Fibroblast of upper back skin (primary cell): ENCODE data around the gene PRRT2.
A peak's percentile ranks its signal among the peaks of the same experiment; 100 is the strongest.
"Not testable (repeated sequence)": the region's sequence is repeated elsewhere in the genome, so short reads cannot be mapped to it uniquely, and the experiment has no call there.

Experiments
- DNase-seq: peaks from one replicate; pipeline ENCODE4 v3.0.0-alpha.2; 2013

PRRT2 gene

DNA sequence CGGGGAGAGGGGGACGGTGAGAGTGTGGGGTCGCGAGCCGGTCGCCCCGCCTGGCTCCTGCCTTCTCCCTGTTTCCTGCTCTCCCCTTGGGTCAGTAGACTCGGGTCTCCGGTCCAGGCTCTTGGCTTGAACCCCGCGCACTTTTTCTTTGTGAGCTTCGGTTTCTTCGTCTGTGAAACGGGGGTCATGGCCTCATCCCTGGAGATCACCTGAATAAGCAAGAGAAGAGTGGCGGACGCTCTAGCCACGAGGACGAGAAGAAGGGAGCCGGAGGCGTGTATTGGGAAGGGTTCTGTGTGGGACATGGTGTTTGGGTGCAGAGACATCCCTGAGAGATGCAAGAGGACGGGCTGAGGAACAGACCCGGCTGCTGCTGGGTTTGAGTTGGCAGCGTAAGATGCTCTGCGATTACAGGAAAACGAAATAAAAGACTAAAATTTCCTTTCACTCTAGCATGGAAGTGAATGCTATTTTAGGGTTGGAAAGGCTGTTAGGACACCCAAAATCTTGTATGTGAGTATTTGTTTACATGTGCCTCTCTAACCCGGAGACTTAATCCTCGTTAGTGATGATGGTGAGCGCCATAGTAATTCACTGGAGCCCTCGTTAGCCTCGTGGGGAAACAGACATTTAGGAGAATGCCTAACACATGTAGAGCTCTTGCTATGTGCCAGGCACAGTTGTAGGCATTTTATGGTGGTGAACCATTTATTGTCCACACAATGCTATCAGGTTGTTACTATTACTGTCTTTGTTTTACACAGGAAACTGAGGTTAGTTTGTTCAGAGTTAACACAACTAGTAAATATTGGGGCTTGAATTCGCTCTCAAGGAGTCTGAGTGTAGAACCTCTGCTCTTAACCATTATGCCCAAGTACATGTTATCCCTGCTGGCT lies 20.8 kb upstream of the PRRT2 start:
- no peak for DNase-seq

- DNase-seq: no peak
Observed at GRCh38 chr16:29791845-29792807, 19.9 kb upstream of the PRRT2 start.

DNA sequence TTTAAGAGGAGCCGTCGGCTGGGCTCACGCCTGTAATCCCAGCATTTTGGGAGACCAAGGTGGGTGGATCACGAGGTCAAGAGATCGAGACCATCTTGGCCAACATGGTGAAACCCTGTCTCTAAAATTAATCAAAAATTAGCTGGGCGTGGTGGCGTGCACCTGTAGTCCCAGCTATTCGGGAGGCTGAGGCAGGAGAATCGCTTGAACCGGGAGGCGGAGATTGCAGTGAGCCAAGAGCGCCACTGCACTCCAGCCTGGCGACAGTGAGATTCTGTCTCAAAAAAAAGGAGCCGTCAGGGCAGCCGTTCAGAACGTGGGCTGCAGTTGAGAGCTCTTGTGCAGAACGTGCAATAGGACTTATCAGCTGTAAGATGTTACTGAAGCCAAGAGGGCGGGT lies 18.8 kb upstream of the PRRT2 start:
- not testable (repeated sequence) for DNase-seq

GRCh38 chr16:29794231-29794710 lies 17.7 kb upstream of the PRRT2 start:
- no peak for DNase-seq

- no peak for DNase-seq
Observed at GRCh38 chr16:29802416-29802935, 9.5 kb upstream of the PRRT2 start.

DNA sequence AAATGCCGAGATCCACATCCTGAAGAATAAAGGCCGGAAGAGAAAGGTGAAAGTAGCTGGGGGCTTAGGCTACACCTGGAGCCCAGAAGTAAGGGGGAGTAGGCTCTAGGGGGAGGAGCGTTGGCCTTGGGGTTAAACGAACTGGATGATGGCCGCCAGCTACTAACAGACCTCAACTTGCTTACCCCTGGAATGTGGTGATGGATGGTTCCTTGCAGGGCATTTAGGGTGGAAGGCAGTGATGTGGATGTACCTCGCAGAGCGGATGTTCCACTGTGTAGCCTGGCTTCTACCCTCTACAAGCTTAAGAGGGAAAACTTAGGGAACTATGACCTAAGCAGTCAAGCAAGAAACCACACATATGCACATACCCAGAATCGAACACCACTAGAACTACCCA lies 8.0 kb upstream of the PRRT2 start:
- no peak for DNase-seq

- no peak for DNase-seq
Observed at GRCh38 chr16:29804455-29805231, 7.3 kb upstream of the PRRT2 start.

GRCh38 chr16:29805232-29806098 lies 6.5 kb upstream of the PRRT2 start:
- peak; percentile 97 for DNase-seq

GRCh38 chr16:29806099-29806579 lies 5.9 kb upstream of the PRRT2 start, which contains the start of gene MAZ:
Gene MAZ, plus strand, starts transcription at chr16:29806529. Its CDS starts 173 bp downstream, at chr16:29806702.
- peak; percentile 94 for DNase-seq

DNA sequence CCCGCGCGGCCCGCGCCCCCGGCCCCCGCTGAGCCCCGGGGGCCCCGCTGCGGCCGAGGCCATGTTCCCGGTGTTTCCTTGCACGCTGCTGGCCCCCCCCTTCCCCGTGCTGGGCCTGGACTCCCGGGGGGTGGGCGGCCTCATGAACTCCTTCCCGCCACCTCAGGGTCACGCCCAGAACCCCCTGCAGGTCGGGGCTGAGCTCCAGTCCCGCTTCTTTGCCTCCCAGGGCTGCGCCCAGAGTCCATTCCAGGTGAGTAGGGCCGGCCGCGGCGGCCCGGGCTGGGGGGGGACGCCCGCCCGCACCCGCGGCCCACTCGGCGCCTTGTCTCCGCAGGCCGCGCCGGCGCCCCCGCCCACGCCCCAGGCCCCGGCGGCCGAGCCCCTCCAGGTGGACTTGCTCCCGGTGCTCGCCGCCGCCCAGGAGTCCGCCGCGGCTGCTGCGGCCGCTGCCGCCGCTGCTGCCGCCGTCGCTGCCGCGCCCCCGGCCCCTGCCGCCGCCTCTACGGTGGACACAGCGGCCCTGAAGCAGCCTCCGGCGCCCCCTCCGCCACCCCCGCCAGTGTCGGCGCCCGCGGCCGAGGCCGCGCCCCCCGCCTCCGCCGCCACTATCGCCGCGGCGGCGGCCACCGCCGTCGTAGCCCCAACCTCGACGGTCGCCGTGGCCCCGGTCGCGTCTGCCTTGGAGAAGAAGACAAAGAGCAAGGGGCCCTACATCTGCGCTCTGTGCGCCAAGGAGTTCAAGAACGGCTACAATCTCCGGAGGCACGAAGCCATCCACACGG lies 5.2 kb upstream of the PRRT2 start:
- DNase-seq: peak; percentile 53

GRCh38 chr16:29807426-29808218 lies 4.4 kb upstream of the PRRT2 start:
- peak; percentile 90 for DNase-seq

DNA sequence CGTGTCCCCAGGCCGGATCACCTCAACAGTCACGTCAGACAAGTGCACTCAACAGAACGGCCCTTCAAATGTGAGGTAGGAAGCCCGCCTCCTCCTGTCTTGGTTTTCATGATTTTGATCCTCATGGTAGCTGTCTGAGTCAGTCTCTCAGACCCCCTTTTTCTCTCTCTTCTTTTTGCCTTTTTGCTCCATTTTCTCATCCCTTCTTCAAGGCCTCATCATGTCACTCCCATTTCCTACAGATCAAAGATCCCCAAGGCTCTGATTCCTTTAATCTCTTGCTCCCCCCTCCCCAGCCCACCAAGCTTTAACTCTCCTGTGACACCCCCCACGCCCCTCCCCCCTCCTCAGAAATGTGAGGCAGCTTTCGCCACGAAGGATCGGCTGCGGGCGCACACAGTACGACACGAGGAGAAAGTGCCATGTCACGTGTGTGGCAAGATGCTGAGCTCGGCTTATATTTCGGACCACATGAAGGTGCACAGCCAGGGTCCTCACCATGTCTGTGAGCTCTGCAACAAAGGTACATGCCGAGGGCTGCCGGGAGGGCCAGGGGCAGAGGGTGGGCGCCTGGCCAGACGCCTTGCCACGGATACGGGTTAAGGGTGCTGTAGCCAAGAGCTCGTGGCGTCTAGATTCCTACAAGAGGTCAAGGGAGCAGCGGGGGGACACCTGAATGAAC lies 3.6 kb upstream of the PRRT2 start:
- no peak for DNase-seq

DNA sequence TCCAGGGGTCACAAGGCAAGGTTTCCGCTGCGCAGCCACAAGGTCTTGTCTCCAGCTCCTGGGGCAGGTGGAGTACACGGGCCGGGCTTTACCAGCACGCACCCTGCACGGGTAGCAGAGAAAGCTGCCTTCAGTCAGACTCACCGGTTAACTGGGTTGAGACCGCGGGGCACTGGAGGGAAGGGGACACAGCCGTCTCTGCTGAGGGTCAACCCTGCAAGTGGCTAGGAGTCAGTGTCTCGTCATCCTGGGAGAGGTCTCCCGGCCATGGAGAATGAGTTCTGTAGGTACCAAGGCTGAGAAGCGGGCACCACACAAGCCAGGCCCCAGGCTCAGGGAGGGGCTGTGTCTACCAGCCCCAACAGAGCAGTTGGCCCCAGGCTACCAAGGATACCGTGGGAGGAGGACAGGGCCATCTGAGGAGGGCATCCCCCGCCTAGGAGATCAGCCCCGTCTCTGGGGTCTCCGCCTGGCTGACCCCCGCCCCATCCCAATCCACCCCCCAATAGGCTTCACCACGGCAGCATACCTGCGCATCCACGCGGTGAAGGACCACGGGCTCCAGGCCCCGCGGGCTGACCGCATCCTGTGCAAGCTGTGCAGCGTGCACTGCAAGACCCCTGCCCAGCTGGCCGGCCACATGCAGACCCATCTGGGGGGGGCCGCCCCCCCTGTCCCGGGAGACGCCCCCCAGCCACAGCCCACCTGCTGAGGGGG lies 2.8 kb upstream of the PRRT2 start:
- DNase-seq: no peak

GRCh38 chr16:29809850-29810698 lies 1.9 kb upstream of the PRRT2 start:
- no peak for DNase-seq

DNA sequence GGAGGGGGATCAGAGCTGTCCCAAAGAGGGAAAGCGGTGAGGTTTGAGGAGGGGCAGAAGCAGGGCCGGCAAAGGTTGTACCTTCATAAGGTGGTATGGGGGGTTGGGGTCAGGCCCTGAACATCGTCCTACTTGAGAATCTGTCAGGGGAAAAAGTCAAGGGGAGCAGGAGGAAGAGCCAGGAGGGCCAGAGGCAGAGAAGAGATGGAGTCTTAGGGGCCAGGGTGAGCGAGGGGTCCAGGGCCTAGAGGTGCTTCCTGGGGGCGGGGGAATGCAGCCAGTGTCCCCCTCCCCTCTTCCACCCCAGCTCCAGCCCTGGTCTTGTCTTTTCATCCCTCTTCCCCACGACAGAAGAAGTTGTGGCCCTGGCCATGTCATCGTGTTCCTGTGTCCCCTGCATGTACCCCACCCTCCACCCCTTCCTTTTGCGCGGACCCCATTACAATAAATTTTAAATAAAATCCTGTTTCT lies 1.3 kb upstream of the PRRT2 start:
- no peak for DNase-seq

DNA sequence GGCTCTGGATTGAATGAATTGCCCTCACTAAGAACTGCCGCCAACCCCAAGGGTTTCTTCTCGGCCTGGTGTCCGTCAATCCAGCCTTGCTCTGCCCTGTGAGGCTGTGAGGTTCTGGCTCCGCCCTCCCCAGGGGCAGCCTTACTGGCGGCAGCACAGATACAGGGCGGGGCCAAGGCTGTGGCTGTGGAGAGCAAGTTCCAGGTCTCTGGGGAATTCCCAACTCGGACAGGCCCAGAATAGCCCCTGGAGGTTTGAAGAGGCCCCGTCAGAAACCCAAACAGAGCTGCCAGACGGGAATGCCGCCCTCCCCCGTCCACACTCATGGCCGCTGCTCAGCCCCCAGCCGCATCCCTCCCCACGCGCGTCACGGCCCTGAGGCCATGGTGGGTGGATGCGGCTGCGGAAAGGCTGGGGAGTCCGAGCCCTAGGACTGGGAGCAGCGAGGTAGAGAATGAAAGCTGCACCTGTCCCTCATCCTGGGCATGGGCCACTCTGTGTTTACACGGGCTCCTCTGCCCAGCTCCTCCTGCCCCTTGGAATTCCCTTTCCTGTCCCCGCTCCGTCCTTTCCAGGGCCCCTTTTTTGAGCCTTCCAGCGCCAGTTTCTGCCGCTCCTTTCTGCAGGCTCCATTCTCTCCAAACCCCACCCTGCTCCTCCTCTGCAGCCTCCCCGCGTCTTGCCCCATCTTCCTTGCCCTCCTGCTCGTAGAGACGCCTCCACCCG lies 660 bp upstream of the PRRT2 start:
- peak; percentile 97 for DNase-seq
